Measurements from ENCODE around the gene VPS41. TPM values are rescaled to one million over a fixed set of nuclear protein-coding genes. Genes with fewer than 3 reads are reported as not detected.

The VPS41 gene
- polyA plus RNA-seq, 1 of the 3 experiments (the other 2 are of a cell fraction), result 20.4 TPM

GRCh38 chr7:38886265-38886664 is 22.7 kb downstream of the VPS41 start:
- DNase-seq, result no peak
- H3K4me3 ChIP-seq (ENCODE audit: low read depth in 2 of 2, low read length in 1 of 2), result no peak overlapping the region
- H3K9ac ChIP-seq, result no peak overlapping the region
- WGBS (ENCODE audit: low lambda C conversion rate), result 95% methylated on average over 10 of the region's 10 CpGs
- H3K4me2 ChIP-seq, result no peak overlapping the region
- H3K79me2 ChIP-seq (ENCODE audit: insufficient read depth), result peaks cover 17% of the 10 kb centered on the region
- H3K9me3 ChIP-seq, result no peaks in the 10 kb centered on the region
- H4K20me1 ChIP-seq (ENCODE audit: insufficient read depth), result no peaks in the 10 kb centered on the region
- no peak overlapping the region for H3K27ac ChIP-seq (ENCODE audit: low read depth in 2 of 2, low read length in 1 of 2)
- H3K4me1 ChIP-seq (ENCODE audit: control insufficient read depth in 1 of 2, insufficient read depth in 2 of 2, low read depth in 1 of 2, low read length in 1 of 2), result no peaks in the 10 kb centered on the region
- no peaks in the 10 kb centered on the region for H3K9me2 ChIP-seq
- CTCF ChIA-PET, result interaction anchor here (1.1 kb wide), 1 partner anchor 16 kb away, joined by 3 read pairs; no protein-coding TSS in a partner anchor
- peaks cover 0 to 11% of the 10 kb centered on the region in 2 experiments for H3K36me3 ChIP-seq (replicated peaks in 1 of 2; ENCODE audit: control insufficient read depth in 1 of 2, insufficient read depth in 2 of 2, low read length in 1 of 2)
- H3F3A ChIP-seq (replicated peaks; ENCODE audit: insufficient read depth), result peaks cover 5% of the 10 kb centered on the region
- H2AFZ ChIP-seq (ENCODE audit: low read depth), result no peak overlapping the region
- POLR2A ChIA-PET, result no interaction called here
- no peaks in the 10 kb centered on the region for H3K27me3 ChIP-seq (ENCODE audit: insufficient read depth)
- TF ChIP-seq JUND (IDR thresholded peaks at IDR 0.05) (no peak), FOXM1 (IDR thresholded peaks at IDR 0.05; ENCODE audit: low read depth) (no peak), ELF1 (IDR thresholded peaks at IDR 0.05) (no peak)

GRCh38 chr7:38883706-38884105 is 25.3 kb downstream of the VPS41 start:
- no peak overlapping the region for H3K4me3 ChIP-seq (ENCODE audit: low read depth in 2 of 2, low read length in 1 of 2)
- no peaks in the 10 kb centered on the region for H3K4me1 ChIP-seq (ENCODE audit: control insufficient read depth in 1 of 2, insufficient read depth in 2 of 2, low read depth in 1 of 2, low read length in 1 of 2)
- ChIA-PET POLR2A (no interaction called here), CTCF (interaction anchor here (2.0 kb wide), 1 partner anchor 15 kb away, joined by 4 read pairs; no protein-coding TSS in a partner anchor)
- H3K9me3 ChIP-seq, result no peaks in the 10 kb centered on the region
- H3K79me2 ChIP-seq (ENCODE audit: insufficient read depth), result peaks cover 12% of the 10 kb centered on the region
- H4K20me1 ChIP-seq (ENCODE audit: insufficient read depth), result no peaks in the 10 kb centered on the region
- no peaks in the 10 kb centered on the region for H3K9me2 ChIP-seq
- TF ChIP-seq GATA2 (CRISPR knock-in tag; IDR thresholded peaks at IDR 0.05) (no peak), CHD2 (IDR thresholded peaks at IDR 0.05; ENCODE audit: low read length, partially characterized antibody) (no peak)
- H3K4me2 ChIP-seq, result no peak overlapping the region
- no peak overlapping the region for H3K9ac ChIP-seq
- no peaks in the 10 kb centered on the region for H3K36me3 ChIP-seq (replicated peaks in 1 of 2; ENCODE audit: control insufficient read depth in 1 of 2, insufficient read depth in 2 of 2, low read length in 1 of 2)
- H3K27me3 ChIP-seq (ENCODE audit: insufficient read depth), result no peaks in the 10 kb centered on the region
- no peak for DNase-seq
- WGBS (ENCODE audit: low lambda C conversion rate), result 100% methylated on average over 1 of the region's 1 CpG
- no peak overlapping the region for H2AFZ ChIP-seq (ENCODE audit: low read depth)
- no peaks in the 10 kb centered on the region for H3F3A ChIP-seq (replicated peaks; ENCODE audit: insufficient read depth)
- H3K27ac ChIP-seq (ENCODE audit: low read depth in 2 of 2, low read length in 1 of 2), result no peak overlapping the region

- POLR2A ChIA-PET, result no interaction called here
- CTCF ChIA-PET, result no interaction called here
- 52% methylated on average over 2 of the region's 2 CpGs for WGBS (ENCODE audit: low lambda C conversion rate)
Observed at GRCh38 chr7:38881947-38882684, 26.9 kb downstream of the VPS41 start.

More at GRCh38 chr7:38881947-38882684, 26.9 kb downstream of the VPS41 start:
- DNase-seq, result no peak
- H3K4me3 ChIP-seq (ENCODE audit: low read depth in 2 of 2, low read length in 1 of 2), result no peak overlapping the region
- no peak overlapping the region for H3K27ac ChIP-seq (ENCODE audit: low read depth in 2 of 2, low read length in 1 of 2)
- H3K9me3 ChIP-seq, result no peaks in the 10 kb centered on the region
- no peaks in the 10 kb centered on the region for H3K9me2 ChIP-seq
- H3K27me3 ChIP-seq (ENCODE audit: insufficient read depth), result no peaks in the 10 kb centered on the region
- no peaks in the 10 kb centered on the region for H3F3A ChIP-seq (replicated peaks; ENCODE audit: insufficient read depth)
- H3K36me3 ChIP-seq (replicated peaks in 1 of 2; ENCODE audit: control insufficient read depth in 1 of 2, insufficient read depth in 2 of 2, low read length in 1 of 2), result no peaks in the 10 kb centered on the region
- H3K9ac ChIP-seq, result no peak overlapping the region
- no peaks in the 10 kb centered on the region for H3K4me1 ChIP-seq (ENCODE audit: control insufficient read depth in 1 of 2, insufficient read depth in 2 of 2, low read depth in 1 of 2, low read length in 1 of 2)
- H3K4me2 ChIP-seq, result no peak overlapping the region
- H2AFZ ChIP-seq (ENCODE audit: low read depth), result no peak overlapping the region
- TF ChIP-seq NRF1 (IDR thresholded peaks at IDR 0.05; ENCODE audit: low read depth, low read length) (no peak), USF1 (IDR thresholded peaks at IDR 0.05; ENCODE audit: borderline replicate concordance, low read depth) (no peak), CHD2 (IDR thresholded peaks at IDR 0.05; ENCODE audit: low read length, partially characterized antibody) (no peak), CTCF (IDR thresholded peaks at IDR 0.05) (no peak), ZBTB33 (IDR thresholded peaks at IDR 0.05; ENCODE audit: borderline replicate concordance, low read depth) (no peak), FOXM1 (IDR thresholded peaks at IDR 0.05; ENCODE audit: low read depth) (no peak), EZH2phosphoT487 (IDR thresholded peaks at IDR 0.05; ENCODE audit: borderline replicate concordance, low read depth) (no peak), GABPA (IDR thresholded peaks at IDR 0.05; ENCODE audit: low read depth) (no peak), TAF1 (IDR thresholded peaks at IDR 0.05; ENCODE audit: borderline replicate concordance, low read depth, low read length) (no peak), YY1 (IDR thresholded peaks at IDR 0.05; ENCODE audit: low read depth) (no peak), JUND (IDR thresholded peaks at IDR 0.05) (no peak), SIN3A (IDR thresholded peaks at IDR 0.05; ENCODE audit: borderline replicate concordance, low read depth, low read length) (no peak), EP300 (IDR thresholded peaks at IDR 0.05; ENCODE audit: borderline replicate concordance in 1 of 2, low read depth in 1 of 2, low read length in 1 of 2) (no peak), TCF12 (IDR thresholded peaks at IDR 0.05) (no peak)
- no peaks in the 10 kb centered on the region for H4K20me1 ChIP-seq (ENCODE audit: insufficient read depth)
- H3K79me2 ChIP-seq (ENCODE audit: insufficient read depth), result peaks cover 16% of the 10 kb centered on the region; the same call in 1 of the 2 replicates
